ENCODE measurements around the gene KCTD10. TPM values are rescaled to one million over a fixed set of nuclear protein-coding genes. Genes with fewer than 3 reads are reported as not detected.
"Not testable (repeated sequence)": the region's sequence is repeated elsewhere in the genome, so short reads cannot be mapped to it uniquely, and the experiment has no call there.

KCTD10 gene
- total RNA-seq, 1 experiment from 2014 or later, result 28.9 TPM

GRCh38 chr12:109406147-109406546 lies 71.0 kb downstream of the KCTD10 start:
- not testable (repeated sequence) for DNase-seq; H3K4me3 ChIP-seq (ENCODE audit: insufficient read depth, low read depth, low read length); H3K27me3 ChIP-seq (ENCODE audit: control insufficient read depth, insufficient read depth, low read length); H3K36me3 ChIP-seq (replicated peaks; ENCODE audit: control insufficient read depth, insufficient read depth, low read length)

DNA sequence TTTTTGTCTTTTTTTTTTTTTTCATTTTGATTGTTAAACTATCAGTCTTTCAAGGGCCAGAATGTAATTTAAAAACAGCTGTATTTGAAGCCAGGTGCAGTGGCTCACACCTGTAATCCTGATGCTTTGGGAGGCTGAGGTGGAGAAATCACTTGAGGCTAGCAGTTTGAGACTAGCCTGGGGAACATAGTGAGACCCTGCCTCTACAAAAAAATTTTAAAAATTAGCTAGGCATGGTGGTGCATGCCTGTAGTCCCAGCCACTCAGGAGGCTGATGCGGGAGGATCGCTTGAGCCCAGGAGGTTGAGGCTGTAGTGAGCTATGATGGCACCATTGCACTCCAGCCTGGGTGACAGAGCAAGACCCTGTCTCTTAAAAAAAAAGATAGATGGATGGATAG lies 72.3 kb downstream of the KCTD10 start:
- not testable (repeated sequence) for H3K27me3 ChIP-seq (ENCODE audit: control insufficient read depth, insufficient read depth, low read length); H3K4me3 ChIP-seq (ENCODE audit: insufficient read depth, low read depth, low read length); H3K36me3 ChIP-seq (replicated peaks; ENCODE audit: control insufficient read depth, insufficient read depth, low read length); DNase-seq

Other genes starting within 250 kb of the KCTD10 start
- 0.07 and 0.33 TPM in 2 replicates for gene FOXN4, start 168.0 kb downstream of the KCTD10 start, total RNA-seq (2014; rRNA removed; shearing (Covaris generic))
- gene MYO1H, start 129.4 kb downstream of the KCTD10 start, total RNA-seq (2014; rRNA removed; shearing (Covaris generic)), result 0.04 TPM in 1 of 2 replicates, not detected in the other
- 17.0 and 30.8 TPM in 2 replicates for gene UBE3B, start 334 bp upstream of the KCTD10 start, total RNA-seq (2014; rRNA removed; shearing (Covaris generic))
- gene MMAB, start 96.2 kb upstream of the KCTD10 start, total RNA-seq (2014; rRNA removed; shearing (Covaris generic)), result 25.1 and 32.8 TPM in 2 replicates
- gene MVK, start 96.5 kb upstream of the KCTD10 start, total RNA-seq (2014; rRNA removed; shearing (Covaris generic)), result 33.4 and 47.1 TPM in 2 replicates
- gene FAM222A, start 236.5 kb upstream of the KCTD10 start, total RNA-seq (2014; rRNA removed; shearing (Covaris generic)), result 2.5 and 3.7 TPM in 2 replicates

Data from H7 (cell line).